PC-3 (cell line): ENCODE results near the gene SCPEP1.

ENCODE experiments used
- EZH2phosphoT487 ChIP-seq: fragments of 300-600 bp; sonication (generic); IDR thresholded peaks from 2 replicates; pipeline ENCODE4 v1.6.1; 2018; ENCODE audit warnings: mild to moderate bottlenecking, antibody characterized with exemption, low read length, borderline replicate concordance
- TF ChIP-seq, protein P1 (sequence below): fragments of 300-600 bp; sonication (generic); conservative IDR thresholded peaks from 2 replicates; pipeline ENCODE4 v1.5.1; 2017; ENCODE audit warnings: antibody characterized with exemption, low read depth, mild to moderate bottlenecking, low read length

DNA sequence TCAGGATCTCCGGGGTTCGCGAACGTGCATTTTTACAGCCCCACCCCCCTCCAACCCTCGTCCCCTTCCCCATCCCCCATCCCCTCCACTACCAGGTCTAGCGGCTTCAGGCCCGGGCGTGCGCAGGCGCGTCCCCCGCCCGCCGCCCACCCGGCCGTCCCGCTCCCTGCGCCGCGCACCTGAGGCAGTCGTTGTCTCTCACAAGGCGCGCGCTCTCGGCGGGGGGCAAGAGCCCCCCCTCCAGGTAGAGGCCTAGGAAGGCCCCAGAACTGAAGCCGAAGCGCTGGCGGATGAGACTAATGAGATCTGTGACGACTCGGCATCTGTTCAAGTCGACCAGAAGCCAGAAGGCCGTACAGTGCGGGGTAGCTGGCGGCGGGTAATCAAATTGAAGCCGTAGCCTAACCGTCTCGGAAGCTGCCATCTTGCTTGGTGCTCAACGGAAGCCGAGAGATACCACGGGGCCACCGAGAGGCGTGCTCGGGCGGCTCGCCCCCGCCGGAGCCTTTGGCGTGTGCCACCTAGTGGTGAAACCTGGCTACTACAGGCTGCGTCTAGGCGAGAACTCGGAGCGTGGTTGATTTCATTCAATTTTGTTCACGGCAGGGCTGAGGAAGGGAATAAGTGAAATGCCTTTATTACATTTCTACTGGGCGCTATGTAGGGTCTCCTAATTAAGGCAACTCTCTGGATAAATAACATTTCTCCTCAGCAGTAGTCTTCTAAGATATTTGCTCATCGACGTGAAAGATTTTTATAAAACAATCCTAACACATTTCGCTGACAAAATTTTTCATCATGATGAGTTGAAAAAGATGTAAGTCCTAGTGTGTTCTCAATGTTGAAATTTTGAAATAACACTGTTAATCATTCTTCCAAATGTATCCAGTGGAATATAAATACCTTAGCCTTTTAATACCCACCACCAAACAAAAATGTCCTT lies 17.1 kb upstream of the SCPEP1 start, which contains the start of gene COIL:
- TF ChIP-seq, protein P1, sequence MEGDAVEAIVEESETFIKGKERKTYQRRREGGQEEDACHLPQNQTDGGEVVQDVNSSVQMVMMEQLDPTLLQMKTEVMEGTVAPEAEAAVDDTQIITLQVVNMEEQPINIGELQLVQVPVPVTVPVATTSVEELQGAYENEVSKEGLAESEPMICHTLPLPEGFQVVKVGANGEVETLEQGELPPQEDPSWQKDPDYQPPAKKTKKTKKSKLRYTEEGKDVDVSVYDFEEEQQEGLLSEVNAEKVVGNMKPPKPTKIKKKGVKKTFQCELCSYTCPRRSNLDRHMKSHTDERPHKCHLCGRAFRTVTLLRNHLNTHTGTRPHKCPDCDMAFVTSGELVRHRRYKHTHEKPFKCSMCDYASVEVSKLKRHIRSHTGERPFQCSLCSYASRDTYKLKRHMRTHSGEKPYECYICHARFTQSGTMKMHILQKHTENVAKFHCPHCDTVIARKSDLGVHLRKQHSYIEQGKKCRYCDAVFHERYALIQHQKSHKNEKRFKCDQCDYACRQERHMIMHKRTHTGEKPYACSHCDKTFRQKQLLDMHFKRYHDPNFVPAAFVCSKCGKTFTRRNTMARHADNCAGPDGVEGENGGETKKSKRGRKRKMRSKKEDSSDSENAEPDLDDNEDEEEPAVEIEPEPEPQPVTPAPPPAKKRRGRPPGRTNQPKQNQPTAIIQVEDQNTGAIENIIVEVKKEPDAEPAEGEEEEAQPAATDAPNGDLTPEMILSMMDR, result peak; percentile 99
- TF ChIP-seq EZH2phosphoT487, result no peak
